RWPE1 (cell line): ENCODE data around the gene MTHFD1L.
"Not testable (repeated sequence)": the region's sequence is repeated elsewhere in the genome, so short reads cannot be mapped to it uniquely, and the experiment has no call there.

ENCODE experiments used
- CTCF ChIA-PET: fragments of 350-600 bp; sonication (Branson Sonifier 250); formaldehyde crosslinking; extraction: SDS; loops from one replicate; lab custom pipeline; 2021; lab: Yijun Ruan, JAX
- POLR2A ChIA-PET: fragments of 400-600 bp; formaldehyde crosslinking; extraction: SDS; loops from one replicate; lab custom pipeline; 2020; ENCODE audit warnings: antibody characterized with exemption; ENCODE audit not compliant: low non-redundant PET; lab: Yijun Ruan, JAX
- DNase-seq: peaks from one replicate; pipeline ENCODE4 v3.0.0; 2012; ENCODE audit warnings: low spot score
- H3K27ac ChIP-seq: fragments of 450-650 bp; 2 replicates; pipeline ENCODE4 v1.5.1; 2017
- TF ChIP-seq, protein P1 (sequence below): fragments of 450-650 bp; conservative IDR thresholded peaks from 2 replicates; pipeline ENCODE4 v1.5.1; 2017; ENCODE audit warnings: low read depth, mild to moderate bottlenecking

MTHFD1L gene

DNA sequence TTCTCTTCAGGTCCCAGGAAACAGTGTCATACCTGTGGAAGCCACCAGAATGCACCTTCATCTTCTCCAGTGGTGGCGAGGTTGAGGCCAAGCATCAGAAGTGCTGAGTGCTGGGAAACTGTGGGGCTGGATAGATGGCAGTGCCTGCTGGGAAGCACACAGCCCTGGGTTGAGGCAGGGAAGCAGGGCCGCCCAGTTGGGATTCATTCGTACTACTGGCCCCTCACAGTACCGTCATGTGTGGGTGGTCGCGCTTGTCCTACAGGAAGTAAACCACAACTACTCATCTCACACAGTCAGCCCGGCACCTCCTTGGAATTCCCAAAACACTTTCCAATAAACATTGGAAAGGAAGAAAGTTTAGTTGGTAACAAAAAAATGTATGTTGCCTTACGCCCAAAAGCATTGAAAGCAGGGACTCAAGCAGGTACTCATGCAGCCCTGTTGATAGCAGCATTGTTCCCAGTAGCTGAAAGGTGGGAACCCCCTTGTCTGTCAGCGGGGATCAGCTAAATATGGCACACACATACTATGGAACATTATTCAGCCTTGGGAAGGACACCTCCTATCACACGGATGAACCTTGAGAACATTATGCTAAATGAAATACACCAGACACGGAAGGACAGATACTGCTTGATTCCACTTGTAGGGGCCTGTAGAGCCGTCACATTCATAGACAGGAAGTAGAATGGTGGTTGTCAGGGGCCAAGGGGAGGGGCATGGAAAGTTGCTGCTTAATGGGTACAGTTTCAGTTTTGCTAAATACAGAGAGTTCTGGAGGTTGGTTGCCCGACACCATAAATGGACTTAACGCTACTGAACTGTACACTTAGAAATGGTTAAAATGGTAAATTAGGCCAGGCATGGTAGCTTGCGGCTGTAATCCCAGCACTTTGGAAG is 162.7 kb downstream of the MTHFD1L start:
- CTCF ChIA-PET: interaction anchor here (0.6 to 0.9 kb wide), 2 partner anchors 296 to 307 kb away, joined by 3 to 10 read pairs; no protein-coding TSS in a partner anchor
- H3K27ac ChIP-seq: no peak overlapping the region
- POLR2A ChIA-PET: no interaction called here
- no peak for DNase-seq
- TF ChIP-seq, protein P1, sequence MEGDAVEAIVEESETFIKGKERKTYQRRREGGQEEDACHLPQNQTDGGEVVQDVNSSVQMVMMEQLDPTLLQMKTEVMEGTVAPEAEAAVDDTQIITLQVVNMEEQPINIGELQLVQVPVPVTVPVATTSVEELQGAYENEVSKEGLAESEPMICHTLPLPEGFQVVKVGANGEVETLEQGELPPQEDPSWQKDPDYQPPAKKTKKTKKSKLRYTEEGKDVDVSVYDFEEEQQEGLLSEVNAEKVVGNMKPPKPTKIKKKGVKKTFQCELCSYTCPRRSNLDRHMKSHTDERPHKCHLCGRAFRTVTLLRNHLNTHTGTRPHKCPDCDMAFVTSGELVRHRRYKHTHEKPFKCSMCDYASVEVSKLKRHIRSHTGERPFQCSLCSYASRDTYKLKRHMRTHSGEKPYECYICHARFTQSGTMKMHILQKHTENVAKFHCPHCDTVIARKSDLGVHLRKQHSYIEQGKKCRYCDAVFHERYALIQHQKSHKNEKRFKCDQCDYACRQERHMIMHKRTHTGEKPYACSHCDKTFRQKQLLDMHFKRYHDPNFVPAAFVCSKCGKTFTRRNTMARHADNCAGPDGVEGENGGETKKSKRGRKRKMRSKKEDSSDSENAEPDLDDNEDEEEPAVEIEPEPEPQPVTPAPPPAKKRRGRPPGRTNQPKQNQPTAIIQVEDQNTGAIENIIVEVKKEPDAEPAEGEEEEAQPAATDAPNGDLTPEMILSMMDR: no peak

DNA sequence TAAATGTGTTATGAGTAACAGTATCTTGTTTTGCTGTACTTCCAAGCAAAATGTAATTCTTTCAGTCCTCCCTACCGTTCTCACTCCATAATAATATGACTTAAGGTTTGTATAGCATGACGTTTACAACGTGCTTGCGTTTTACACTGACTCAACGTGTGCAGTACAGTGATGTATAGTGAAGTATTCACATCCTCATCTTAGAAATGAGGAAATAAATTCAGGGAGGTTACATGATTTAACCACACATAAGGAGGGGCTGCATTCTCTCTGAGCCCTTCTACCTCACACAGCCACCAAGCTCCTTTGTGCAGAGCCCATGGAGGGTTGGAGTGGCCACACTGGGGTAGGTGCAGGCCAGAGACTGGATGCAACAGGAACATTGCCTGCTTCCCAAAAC is 164.5 kb downstream of the MTHFD1L start:
- no peak for DNase-seq
- no peak overlapping the region for H3K27ac ChIP-seq
- ChIA-PET CTCF (no interaction called here), POLR2A (no interaction called here)
- TF ChIP-seq, protein P1: no peak

- ChIA-PET CTCF (interaction anchor here (0.6 to 0.7 kb wide), 3 partner anchors 24 to 1625 kb away, joined by 3 read pairs; no protein-coding TSS in a partner anchor), POLR2A (no interaction called here)
- H3K27ac ChIP-seq: no peak overlapping the region
- TF ChIP-seq, protein P1: no peak
- no peak for DNase-seq
These were observed 166.5 kb downstream of the MTHFD1L start for GRCh38 chr6:151032034-151032433.

- TF ChIP-seq, protein P1: no peak
- ChIA-PET CTCF (no interaction called here), POLR2A (no interaction called here)
- no peak overlapping the region for H3K27ac ChIP-seq
- DNase-seq: no peak
These were observed 169.6 kb downstream of the MTHFD1L start for GRCh38 chr6:151034825-151035781.

- CTCF ChIA-PET: interaction anchor here (0.8 kb wide), 1 partner anchor 173 kb away, joined by 4 read pairs; no protein-coding TSS in a partner anchor
- peak; percentile 77 for DNase-seq
- POLR2A ChIA-PET, H3K27ac ChIP-seq: not testable (repeated sequence)
These were observed 170.8 kb downstream of the MTHFD1L start for GRCh38 chr6:151036211-151036721.

DNA sequence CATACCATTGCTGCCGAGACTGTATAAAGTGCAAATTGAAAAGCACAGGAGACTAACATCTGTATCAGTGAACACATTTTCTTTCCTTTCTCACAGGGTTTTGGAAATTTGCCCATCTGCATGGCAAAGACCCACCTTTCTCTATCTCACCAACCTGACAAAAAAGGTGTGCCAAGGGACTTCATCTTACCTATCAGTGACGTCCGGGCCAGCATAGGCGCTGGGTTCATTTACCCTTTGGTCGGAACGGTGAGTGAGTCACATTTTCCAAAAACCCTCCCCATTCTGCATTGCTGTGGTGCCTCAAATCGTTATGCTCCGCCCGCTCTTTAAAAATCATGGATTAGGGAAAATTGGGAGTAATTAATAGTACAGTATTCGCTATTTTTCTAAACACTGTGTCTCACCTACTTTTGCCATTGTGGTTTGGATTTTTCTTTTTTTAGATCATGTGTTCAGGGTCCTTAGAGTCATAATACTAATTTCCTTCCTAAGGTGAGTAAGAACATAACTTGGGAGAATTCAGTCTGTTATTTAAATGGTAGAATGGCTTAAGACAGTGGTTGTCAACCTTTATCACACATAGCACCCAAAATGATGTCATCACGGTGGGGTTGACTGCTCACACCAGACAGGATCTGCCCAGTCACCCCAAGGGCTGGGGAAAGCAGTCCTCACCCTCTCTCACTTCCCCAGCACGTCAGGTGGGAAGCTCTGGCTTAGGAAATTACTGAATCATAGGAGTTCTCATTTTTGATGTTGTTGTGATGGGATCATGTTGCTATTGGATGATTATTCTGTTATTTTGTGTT is 171.6 kb downstream of the MTHFD1L start:
- peak overlapping the region; percentile 32; the same call in 1 of the 2 replicates for H3K27ac ChIP-seq

More for the DNA sequence above, 171.6 kb downstream of the MTHFD1L start:
- DNase-seq: peak; percentile 22
- TF ChIP-seq, protein P1: no peak
- ChIA-PET CTCF (interaction anchor here (0.8 kb wide), 1 partner anchor 172 kb away, joined by 4 read pairs; no protein-coding TSS in a partner anchor), POLR2A (no interaction called here)
